GM19324 (cell line): Measurements from ENCODE around the gene ARHGAP6.

Experiments used
- ATAC-seq: cut with Tn5 transposase; IDR thresholded peaks from one replicate; pipeline ENCODE4 v1.9.1; 2021; ENCODE audit warnings: mild to moderate bottlenecking, moderate library complexity; ENCODE audit not compliant: unreplicated experiment, low FRiP score

ARHGAP6 gene

DNA sequence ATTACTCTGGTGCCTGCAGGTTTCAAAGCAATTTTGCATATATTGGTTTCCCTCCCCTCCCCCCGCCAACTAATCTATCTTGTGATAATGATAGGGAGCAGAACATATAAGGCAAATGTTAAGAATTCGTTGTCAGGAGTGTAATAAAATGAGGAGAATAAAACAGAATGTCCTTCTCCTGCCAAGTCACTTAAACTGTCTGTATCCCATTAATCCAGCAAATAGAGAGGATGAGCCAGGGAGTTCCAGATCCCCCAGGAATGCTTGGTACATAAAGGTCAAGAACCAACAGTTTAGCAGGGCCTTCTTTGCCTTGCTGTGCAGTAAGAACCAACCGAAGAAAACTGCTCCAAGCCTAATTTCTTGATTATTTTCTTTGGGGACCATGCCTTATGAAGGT, 231.1 kb downstream of the ARHGAP6 start:
- no peak for ATAC-seq

DNA sequence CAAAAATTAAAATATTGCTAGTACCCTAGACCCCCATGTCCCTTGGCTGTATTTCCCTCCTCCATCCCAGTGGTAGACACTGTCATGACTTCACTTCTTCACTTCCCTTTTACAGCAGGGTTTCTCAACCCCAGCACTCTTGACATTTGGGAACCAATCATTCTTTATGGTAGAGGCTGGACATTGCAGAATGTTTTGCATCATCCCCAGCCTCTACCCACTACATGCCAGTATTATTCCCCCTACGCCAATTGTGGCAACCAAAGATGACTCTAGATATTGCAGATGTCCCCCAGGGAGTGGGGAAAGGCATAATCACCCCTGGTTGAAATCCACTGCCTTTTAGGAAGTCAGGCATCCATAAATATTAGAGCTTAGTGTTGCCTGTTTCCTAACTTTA, 233.9 kb downstream of the ARHGAP6 start:
- ATAC-seq: no peak

- no peak for ATAC-seq
Observed at GRCh38 chrX:11430271-11430670, 235.4 kb downstream of the ARHGAP6 start.

DNA sequence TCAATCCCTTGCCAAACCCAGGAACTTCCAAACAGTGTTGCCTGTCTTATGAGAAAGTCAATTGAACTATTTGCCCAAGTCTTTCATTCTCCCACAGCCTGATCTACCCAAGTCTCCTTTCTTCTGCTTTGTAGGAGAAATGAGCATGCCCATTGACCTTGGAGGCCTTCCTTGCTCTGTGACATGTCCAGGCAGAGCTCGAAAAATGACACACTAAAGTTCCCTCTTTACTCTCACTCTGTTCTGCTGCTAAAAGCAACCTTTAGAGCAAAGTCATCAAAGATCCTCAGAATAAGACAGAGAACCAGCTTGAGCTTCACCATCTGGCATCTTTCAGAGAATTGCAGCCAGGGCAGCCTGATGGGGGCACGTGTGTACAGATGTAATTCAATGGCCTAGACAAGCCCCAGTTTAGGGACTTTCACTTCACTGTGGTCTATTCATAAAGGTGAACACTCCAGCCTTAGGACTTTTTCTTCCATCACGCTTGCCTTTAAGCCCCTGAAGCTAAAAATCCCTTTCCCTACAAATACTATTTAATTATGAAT, 236.1 kb downstream of the ARHGAP6 start:
- ATAC-seq: no peak

GRCh38 chrX:11427453-11428071, 238.2 kb downstream of the ARHGAP6 start:
- no peak for ATAC-seq

DNA sequence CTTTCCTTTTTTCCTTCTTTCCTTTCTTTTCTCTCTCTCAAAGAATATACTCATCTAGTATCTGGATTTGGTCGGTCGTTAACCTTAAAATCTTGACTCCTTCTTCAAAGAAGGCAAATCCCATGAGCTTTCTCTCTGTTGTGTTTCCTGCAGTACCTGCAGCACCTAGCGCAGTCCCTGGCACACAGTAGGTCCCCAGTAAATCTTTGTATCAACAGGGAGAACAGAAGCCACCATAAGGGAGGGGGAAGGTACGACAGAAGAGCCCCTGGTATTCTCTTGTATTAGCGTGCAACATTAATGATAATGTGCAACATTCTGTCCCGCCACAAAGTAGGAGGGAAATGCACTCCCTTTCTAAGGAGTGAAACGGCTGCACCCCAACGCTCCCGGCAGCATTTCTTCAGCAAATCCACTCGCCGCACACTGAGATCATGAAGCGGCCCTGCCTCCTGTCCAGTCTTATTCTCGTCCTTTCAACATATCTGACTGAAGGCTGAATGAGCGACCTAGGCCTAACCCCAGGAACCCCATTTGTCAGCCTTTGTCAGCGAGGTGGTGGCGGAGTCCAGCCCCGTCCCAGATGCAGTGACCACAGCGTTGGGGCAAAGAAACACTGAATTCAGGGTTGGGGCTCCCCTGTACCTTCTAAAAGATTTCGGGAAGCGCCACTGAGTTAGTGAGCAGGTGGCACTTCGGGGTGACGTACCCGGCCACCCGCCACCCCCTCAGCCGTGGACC, 238.8 kb downstream of the ARHGAP6 start:
- ATAC-seq: no peak

GRCh38 chrX:11424903-11425674, 240.6 kb downstream of the ARHGAP6 start:
- no peak for ATAC-seq

DNA sequence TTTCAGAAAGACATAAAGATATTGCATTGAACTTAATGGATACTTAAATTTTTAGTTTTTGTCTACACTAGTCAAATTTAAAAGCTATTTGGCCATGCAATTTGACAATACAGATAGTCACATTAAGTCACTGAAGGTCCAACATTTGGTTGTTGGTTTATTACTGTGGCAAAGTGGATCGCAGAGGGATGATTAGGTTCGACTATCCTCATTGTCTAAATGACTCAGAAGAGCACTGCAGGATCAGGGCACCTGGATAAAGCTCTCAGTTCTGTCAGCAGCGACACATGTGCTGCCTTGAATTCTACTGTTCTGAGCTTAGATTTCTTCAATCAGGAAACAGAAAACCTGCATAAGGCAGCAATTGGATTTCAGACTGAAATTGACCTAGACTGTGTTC, 241.8 kb downstream of the ARHGAP6 start:
- no peak for ATAC-seq

DNA sequence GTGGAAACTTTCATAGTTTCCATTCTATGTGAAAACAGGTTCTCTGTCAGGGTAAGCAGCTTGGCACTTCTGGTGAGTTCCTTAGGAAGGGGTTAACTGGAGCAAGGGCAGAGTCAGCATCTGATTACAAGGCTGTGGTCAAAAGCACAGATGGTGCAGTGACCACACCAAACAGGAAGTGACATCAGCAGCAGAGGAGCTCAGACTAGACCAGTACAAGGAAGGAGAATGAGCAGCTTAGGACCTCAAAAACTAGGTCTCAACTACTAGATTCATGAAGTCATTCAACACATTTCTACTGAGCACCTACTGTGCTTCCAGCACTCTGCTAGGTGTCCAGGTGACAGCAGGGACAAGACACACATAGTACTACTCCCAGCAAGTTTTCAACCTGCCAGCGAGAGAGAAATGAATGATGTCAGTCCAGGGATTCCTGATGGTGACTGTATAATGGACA, 242.3 kb downstream of the ARHGAP6 start:
- peak; percentile 75 for ATAC-seq

DNA sequence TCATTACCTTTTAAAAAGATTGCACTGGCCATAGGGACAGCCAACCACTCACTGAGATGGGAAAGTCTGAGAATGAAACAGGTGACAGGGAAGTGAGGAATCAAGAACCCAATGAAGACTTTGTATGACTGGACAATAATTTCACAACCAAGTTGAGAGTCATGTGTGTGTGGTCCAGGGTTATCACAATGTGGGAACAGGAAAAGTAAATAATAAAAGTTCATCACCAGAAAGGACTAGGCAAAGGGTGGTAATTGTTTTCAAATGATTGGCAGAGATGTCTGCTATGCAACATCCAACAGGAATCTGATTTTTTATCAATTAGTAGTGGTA, 243.2 kb downstream of the ARHGAP6 start:
- no peak for ATAC-seq

DNA sequence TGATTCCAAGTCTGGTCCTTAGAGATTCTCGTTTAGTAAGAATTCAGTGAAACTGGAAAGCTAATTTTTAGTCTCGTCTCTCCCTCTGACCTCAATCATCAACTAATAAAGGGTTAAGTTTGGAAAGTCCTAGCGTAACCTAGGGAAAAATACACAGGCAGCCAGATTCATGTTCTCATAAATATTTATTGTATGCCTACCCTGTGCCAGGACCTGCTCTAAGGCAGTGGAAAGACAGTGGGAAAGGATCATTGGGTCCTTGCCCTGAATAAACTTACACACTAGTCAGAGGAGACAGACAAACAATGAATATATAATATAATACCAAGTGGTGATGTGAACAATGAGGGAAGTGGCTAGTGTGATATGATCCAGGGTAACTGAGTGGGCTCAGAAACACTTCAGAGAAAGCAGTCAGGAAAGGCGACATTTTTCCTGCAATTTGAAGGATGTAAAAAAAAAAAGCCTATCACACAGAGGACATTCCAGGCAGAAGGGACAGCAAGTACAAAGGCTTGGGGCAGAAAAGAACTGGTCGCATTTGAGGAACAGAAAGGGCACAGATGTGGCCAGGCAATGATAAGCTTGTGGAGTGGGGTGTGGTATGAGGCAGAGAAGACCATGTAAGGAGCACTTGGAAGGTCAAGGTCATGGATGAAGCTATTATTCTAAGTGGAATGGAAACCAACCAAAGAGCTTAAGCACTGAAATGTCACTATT, 243.8 kb downstream of the ARHGAP6 start:
- ATAC-seq: no peak

- ATAC-seq: no peak
Observed at GRCh38 chrX:11420851-11421250, 244.9 kb downstream of the ARHGAP6 start.

- no peak for ATAC-seq
Observed at GRCh38 chrX:11419102-11419501, 246.6 kb downstream of the ARHGAP6 start.

GRCh38 chrX:11416600-11416999, 249.1 kb downstream of the ARHGAP6 start:
- no peak for ATAC-seq

GRCh38 chrX:11414091-11414490, 251.6 kb downstream of the ARHGAP6 start:
- no peak for ATAC-seq

GRCh38 chrX:11412715-11413623, 252.8 kb downstream of the ARHGAP6 start:
- no peak for ATAC-seq

DNA sequence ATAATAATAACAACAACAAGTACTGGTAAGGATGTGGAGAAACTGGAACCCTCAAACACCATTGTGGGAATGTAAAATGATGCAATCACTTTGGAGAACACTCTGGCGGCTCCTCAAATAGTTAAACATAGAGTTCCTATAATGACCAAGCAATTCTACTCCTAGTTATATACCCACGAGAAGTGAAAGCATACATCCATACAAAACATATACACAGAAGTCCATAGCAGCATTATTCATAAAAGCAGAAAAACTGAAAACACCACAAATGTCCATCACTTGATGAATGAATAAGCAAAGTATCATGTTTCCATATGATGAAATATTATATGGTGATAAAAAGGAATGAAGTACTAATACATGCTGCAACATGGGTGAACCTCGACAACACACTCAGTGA, 255.8 kb downstream of the ARHGAP6 start:
- ATAC-seq: no peak

- no peak for ATAC-seq
Observed at GRCh38 chrX:11408783-11409182, 256.9 kb downstream of the ARHGAP6 start.

- ATAC-seq: no peak
Observed at GRCh38 chrX:11408109-11408405, 257.7 kb downstream of the ARHGAP6 start.
